Breast epithelium (tissue), 3 donors: Measurements from ENCODE around the gene ITPKC.

Source experiments
- POLR2A ChIP-seq: fragments of 450-650 bp; IDR thresholded peaks from one replicate; pipeline ENCODE4 v1.6.1; 2016; ENCODE audit warnings: antibody characterized with exemption, mild to moderate bottlenecking, moderate library complexity
- POLR2AphosphoS5 ChIP-seq, 3 donors: sonication (generic); formaldehyde crosslinking; IDR thresholded peaks; one replicate each; pipeline ENCODE4 v1.6.1; 2017; ENCODE audit warnings: antibody characterized with exemption in 3 of 3
- TF ChIP-seq, protein P1 (sequence below), 3 donors: fragments of 450-650 bp; IDR thresholded peaks; one replicate each; pipeline ENCODE4 v1.5.1; 2016 to 2017; ENCODE audit warnings: antibody characterized with exemption in 3 of 3, mild to moderate bottlenecking in 3 of 3, moderate library complexity in 3 of 3

DNA sequence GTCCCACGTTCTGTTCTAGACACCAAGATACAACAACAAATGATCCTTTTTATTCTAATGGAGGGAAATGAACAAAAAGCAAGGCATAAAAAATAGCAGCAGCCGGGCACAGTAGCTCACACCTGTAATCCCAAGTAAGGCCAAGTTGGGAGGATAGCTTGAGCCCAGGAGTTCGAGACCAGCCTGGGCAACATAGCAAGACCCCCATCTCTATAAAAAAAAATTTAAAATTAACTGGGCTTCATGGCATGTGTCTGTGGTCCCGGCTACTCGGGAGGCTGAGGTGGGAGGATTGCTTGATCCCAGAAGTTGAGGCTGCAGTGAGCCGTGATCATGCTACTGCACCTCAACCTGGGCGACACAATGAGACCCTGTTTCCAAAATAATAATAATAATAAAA lies 59.5 kb downstream of the ITPKC start:
- TF ChIP-seq, protein P1, sequence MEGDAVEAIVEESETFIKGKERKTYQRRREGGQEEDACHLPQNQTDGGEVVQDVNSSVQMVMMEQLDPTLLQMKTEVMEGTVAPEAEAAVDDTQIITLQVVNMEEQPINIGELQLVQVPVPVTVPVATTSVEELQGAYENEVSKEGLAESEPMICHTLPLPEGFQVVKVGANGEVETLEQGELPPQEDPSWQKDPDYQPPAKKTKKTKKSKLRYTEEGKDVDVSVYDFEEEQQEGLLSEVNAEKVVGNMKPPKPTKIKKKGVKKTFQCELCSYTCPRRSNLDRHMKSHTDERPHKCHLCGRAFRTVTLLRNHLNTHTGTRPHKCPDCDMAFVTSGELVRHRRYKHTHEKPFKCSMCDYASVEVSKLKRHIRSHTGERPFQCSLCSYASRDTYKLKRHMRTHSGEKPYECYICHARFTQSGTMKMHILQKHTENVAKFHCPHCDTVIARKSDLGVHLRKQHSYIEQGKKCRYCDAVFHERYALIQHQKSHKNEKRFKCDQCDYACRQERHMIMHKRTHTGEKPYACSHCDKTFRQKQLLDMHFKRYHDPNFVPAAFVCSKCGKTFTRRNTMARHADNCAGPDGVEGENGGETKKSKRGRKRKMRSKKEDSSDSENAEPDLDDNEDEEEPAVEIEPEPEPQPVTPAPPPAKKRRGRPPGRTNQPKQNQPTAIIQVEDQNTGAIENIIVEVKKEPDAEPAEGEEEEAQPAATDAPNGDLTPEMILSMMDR (IDR thresholded peaks at IDR 0.05) = no peak
- TF ChIP-seq POLR2A (no peak), POLR2AphosphoS5 (IDR thresholded peaks at IDR 0.05) (no peak)
